H1 (cell line): Measurements from ENCODE around the gene MRPL4. TPM values are rescaled to one million over a fixed set of nuclear protein-coding genes. Genes with fewer than 3 reads are reported as not detected.

Experiments used
- EP300 ChIP-seq, 2 experiments: IDR thresholded peaks; 1 replicate in 1 of 2; 2 replicates in 1 of 2; pipeline ENCODE4 v1.6.1; 2011 to 2012; ENCODE audit warnings: low read depth in 2 of 2, low read length in 2 of 2, mild to moderate bottlenecking in 2 of 2, borderline replicate concordance in 1 of 2, inconsistent platforms in 1 of 2, moderate library complexity in 1 of 2
- KDM5A ChIP-seq: fragments of 200-600 bp; IDR thresholded peaks from 2 replicates; pipeline ENCODE4 v1.7.1; 2012; ENCODE audit warnings: mild to moderate bottlenecking, low read length, inconsistent platforms, mixed read lengths
- MAFK ChIP-seq: IDR thresholded peaks from 2 replicates; pipeline ENCODE4 v1.6.1; 2012; ENCODE audit warnings: low read depth, mild to moderate bottlenecking, improper control_type of control experiment, low read length
- PHF8 ChIP-seq: fragments of 200-600 bp; sonication (generic); conservative IDR thresholded peaks from 2 replicates; pipeline ENCODE4 v1.7.1; 2012; ENCODE audit warnings: low read depth, mild to moderate bottlenecking, inconsistent platforms, low read length, moderate library complexity
- RFX5 ChIP-seq: IDR thresholded peaks from 2 replicates; pipeline ENCODE4 v1.6.1; 2011; ENCODE audit warnings: low read depth, low read length, improper control_type of control experiment, borderline replicate concordance
- SP2 ChIP-seq: IDR thresholded peaks from 2 replicates; pipeline ENCODE4 v1.6.1; 2012; ENCODE audit warnings: mild to moderate bottlenecking, low read length, inconsistent platforms
- SRF ChIP-seq: IDR thresholded peaks from 2 replicates; pipeline ENCODE4 v1.6.1; 2011; ENCODE audit warnings: mild to moderate bottlenecking, low read depth, low read length, moderate library complexity
- ZNF274 ChIP-seq: IDR thresholded peaks from 2 replicates; pipeline ENCODE4 v1.7.0; 2012; ENCODE audit warnings: low read length, borderline replicate concordance; ENCODE audit errors: extremely low read depth
- polyA plus RNA-seq, 7 experiments: library from polyadenylated mRNA; depleted of rRNA in 3 of 7; stranded (reverse) in 5 of 7; unstranded in 2 of 7; fragments of >200 nt in 5 of 7; fragments of 200-250 nt in 2 of 7; gene quantifications; 1 replicate in 5 of 7; 2 replicates in 1 of 7; 4 replicates in 1 of 7; pipeline versions ENCODE4 v1.2.1 to v1.2.3, GENCODE V29; 2011 to 2013; ENCODE audit warnings: missing spikeins in 2 of 7, mixed read lengths in 2 of 7
- total RNA-seq: library from RNA; stranded (reverse); fragmentation: NEBNext Ultra II Directional; extraction: Animal tissue kit (Norgen Biotek cat#: 25700); gene quantifications from 2 replicates; pipeline ENCODE4 v1.2.1, GENCODE V29; 2021
- TF ChIP-seq, protein P1 (sequence below): fragments of 300-600 bp; sonication (generic); IDR thresholded peaks from 2 replicates; pipeline ENCODE4 v1.7.1; 2012; ENCODE audit warnings: low read length, moderate library complexity, mild to moderate bottlenecking, inconsistent platforms; ENCODE audit not compliant: insufficient replicate concordance

MRPL4 gene
- total and polyA plus RNA-seq, 2 of the 8 experiments (the other 6 are each of a cell fraction or from before 2014, with no cell fraction given) = 82.3 to 187 TPM

DNA sequence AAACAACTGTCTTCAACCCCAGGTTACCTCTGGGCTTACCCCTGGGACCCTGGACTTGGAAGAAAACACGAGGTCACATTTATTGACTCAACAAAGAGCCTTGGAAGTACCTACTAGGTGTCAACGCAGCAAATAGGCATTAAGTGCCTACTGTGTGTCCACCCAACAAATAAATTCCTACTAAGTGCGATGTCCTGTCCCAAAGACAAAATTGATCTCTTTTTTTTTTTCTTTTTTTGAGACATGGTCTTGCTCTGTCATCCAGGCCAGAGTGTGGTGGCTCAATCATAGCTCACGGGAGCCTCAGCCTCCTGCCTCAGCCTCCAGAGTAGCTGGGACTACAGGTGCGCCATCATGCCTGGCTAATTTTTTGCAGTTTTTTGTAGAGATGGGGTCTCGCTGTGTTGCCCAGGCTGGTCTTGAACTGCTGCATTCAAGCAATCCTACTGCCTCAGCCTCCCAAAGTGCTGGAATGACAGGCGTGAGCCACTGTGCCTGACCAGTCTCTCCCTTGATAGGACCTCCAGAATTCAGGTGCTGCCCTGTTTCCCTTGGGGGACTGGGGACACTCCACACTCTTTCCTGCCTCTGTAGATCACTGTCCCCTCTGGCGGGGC, 20.3 kb upstream of the MRPL4 start (continued):
- TF ChIP-seq, protein P1, sequence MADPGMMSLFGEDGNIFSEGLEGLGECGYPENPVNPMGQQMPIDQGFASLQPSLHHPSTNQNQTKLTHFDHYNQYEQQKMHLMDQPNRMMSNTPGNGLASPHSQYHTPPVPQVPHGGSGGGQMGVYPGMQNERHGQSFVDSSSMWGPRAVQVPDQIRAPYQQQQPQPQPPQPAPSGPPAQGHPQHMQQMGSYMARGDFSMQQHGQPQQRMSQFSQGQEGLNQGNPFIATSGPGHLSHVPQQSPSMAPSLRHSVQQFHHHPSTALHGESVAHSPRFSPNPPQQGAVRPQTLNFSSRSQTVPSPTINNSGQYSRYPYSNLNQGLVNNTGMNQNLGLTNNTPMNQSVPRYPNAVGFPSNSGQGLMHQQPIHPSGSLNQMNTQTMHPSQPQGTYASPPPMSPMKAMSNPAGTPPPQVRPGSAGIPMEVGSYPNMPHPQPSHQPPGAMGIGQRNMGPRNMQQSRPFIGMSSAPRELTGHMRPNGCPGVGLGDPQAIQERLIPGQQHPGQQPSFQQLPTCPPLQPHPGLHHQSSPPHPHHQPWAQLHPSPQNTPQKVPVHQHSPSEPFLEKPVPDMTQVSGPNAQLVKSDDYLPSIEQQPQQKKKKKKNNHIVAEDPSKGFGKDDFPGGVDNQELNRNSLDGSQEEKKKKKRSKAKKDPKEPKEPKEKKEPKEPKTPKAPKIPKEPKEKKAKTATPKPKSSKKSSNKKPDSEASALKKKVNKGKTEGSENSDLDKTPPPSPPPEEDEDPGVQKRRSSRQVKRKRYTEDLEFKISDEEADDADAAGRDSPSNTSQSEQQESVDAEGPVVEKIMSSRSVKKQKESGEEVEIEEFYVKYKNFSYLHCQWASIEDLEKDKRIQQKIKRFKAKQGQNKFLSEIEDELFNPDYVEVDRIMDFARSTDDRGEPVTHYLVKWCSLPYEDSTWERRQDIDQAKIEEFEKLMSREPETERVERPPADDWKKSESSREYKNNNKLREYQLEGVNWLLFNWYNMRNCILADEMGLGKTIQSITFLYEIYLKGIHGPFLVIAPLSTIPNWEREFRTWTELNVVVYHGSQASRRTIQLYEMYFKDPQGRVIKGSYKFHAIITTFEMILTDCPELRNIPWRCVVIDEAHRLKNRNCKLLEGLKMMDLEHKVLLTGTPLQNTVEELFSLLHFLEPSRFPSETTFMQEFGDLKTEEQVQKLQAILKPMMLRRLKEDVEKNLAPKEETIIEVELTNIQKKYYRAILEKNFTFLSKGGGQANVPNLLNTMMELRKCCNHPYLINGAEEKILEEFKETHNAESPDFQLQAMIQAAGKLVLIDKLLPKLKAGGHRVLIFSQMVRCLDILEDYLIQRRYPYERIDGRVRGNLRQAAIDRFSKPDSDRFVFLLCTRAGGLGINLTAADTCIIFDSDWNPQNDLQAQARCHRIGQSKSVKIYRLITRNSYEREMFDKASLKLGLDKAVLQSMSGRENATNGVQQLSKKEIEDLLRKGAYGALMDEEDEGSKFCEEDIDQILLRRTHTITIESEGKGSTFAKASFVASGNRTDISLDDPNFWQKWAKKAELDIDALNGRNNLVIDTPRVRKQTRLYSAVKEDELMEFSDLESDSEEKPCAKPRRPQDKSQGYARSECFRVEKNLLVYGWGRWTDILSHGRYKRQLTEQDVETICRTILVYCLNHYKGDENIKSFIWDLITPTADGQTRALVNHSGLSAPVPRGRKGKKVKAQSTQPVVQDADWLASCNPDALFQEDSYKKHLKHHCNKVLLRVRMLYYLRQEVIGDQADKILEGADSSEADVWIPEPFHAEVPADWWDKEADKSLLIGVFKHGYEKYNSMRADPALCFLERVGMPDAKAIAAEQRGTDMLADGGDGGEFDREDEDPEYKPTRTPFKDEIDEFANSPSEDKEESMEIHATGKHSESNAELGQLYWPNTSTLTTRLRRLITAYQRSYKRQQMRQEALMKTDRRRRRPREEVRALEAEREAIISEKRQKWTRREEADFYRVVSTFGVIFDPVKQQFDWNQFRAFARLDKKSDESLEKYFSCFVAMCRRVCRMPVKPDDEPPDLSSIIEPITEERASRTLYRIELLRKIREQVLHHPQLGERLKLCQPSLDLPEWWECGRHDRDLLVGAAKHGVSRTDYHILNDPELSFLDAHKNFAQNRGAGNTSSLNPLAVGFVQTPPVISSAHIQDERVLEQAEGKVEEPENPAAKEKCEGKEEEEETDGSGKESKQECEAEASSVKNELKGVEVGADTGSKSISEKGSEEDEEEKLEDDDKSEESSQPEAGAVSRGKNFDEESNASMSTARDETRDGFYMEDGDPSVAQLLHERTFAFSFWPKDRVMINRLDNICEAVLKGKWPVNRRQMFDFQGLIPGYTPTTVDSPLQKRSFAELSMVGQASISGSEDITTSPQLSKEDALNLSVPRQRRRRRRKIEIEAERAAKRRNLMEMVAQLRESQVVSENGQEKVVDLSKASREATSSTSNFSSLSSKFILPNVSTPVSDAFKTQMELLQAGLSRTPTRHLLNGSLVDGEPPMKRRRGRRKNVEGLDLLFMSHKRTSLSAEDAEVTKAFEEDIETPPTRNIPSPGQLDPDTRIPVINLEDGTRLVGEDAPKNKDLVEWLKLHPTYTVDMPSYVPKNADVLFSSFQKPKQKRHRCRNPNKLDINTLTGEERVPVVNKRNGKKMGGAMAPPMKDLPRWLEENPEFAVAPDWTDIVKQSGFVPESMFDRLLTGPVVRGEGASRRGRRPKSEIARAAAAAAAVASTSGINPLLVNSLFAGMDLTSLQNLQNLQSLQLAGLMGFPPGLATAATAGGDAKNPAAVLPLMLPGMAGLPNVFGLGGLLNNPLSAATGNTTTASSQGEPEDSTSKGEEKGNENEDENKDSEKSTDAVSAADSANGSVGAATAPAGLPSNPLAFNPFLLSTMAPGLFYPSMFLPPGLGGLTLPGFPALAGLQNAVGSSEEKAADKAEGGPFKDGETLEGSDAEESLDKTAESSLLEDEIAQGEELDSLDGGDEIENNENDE = no peak
- no peak for TF ChIP-seq KDM5A
- TF ChIP-seq ZNF274 = no peak
- TF ChIP-seq RFX5 = no peak
- no peak for TF ChIP-seq PHF8
- TF ChIP-seq EP300 (IDR thresholded peaks at IDR 0.05; ENCODE audit: borderline replicate concordance in 1 of 2, low read depth in 2 of 2, low read length in 2 of 2) = no peak
- no peak for TF ChIP-seq SP2
- no peak for TF ChIP-seq MAFK
- TF ChIP-seq SRF = no peak
